ENCODE data around the gene MAP2K5. TPM values are rescaled to one million over a fixed set of nuclear protein-coding genes. Genes with fewer than 3 reads are reported as not detected.

MAP2K5 gene
- total and polyA plus RNA-seq, 9 of the 15 experiments (the other 6 are each of a cell fraction or from before 2014, with no cell fraction given): 0.41 to 16.5 (median 7.5) TPM

DNA sequence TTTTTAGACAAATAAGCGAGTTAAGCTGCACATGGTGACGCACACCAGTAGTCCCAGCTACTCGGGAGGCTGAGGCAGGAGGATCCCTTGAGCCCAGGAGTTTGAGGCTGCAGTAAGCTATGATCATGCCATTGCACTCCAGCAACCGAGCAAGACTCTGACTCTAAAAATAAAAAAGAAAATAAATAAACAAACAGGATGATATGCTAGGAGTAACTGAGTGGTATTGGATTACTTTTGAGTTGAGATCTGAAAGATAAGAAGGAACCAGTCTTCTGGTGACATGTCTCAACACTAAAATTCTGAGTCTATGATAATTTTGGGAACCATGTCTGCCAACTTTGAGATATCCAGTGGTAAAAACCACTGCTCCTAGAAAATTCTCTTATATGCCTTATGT lies 173.7 kb downstream of the MAP2K5 start (continued):
- TF ChIP-seq, protein P1, sequence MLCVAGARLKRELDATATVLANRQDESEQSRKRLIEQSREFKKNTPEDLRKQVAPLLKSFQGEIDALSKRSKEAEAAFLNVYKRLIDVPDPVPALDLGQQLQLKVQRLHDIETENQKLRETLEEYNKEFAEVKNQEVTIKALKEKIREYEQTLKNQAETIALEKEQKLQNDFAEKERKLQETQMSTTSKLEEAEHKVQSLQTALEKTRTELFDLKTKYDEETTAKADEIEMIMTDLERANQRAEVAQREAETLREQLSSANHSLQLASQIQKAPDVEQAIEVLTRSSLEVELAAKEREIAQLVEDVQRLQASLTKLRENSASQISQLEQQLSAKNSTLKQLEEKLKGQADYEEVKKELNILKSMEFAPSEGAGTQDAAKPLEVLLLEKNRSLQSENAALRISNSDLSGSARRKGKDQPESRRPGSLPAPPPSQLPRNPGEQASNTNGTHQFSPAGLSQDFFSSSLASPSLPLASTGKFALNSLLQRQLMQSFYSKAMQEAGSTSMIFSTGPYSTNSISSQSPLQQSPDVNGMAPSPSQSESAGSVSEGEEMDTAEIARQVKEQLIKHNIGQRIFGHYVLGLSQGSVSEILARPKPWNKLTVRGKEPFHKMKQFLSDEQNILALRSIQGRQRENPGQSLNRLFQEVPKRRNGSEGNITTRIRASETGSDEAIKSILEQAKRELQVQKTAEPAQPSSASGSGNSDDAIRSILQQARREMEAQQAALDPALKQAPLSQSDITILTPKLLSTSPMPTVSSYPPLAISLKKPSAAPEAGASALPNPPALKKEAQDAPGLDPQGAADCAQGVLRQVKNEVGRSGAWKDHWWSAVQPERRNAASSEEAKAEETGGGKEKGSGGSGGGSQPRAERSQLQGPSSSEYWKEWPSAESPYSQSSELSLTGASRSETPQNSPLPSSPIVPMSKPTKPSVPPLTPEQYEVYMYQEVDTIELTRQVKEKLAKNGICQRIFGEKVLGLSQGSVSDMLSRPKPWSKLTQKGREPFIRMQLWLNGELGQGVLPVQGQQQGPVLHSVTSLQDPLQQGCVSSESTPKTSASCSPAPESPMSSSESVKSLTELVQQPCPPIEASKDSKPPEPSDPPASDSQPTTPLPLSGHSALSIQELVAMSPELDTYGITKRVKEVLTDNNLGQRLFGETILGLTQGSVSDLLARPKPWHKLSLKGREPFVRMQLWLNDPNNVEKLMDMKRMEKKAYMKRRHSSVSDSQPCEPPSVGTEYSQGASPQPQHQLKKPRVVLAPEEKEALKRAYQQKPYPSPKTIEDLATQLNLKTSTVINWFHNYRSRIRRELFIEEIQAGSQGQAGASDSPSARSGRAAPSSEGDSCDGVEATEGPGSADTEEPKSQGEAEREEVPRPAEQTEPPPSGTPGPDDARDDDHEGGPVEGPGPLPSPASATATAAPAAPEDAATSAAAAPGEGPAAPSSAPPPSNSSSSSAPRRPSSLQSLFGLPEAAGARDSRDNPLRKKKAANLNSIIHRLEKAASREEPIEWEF (CRISPR knock-in tag; IDR thresholded peaks at IDR 0.05): no peak

DNA sequence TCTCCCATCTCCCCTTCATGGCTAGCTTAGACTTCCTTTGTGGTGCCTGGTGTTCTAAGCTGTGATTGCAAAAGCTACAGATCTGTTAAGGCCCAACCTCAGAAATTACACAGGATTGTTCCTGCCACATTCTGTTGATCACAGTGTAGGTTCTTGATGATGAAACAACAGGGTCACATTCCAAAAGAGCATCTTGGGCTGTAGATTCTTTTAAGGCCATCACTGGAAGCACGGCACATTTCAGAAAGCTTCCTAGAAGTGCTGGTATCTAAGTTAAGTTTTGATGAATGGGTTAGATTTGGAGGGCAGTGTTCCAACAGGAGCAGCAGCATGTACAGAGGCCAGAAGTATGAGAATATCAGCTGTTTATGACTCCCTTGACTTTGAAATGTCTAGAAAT lies 175.3 kb downstream of the MAP2K5 start:
- FAIRE-seq: peak; percentile 73
- TF ChIP-seq OTX1 (CRISPR knock-in tag; IDR thresholded peaks at IDR 0.05) (no peak), CEBPG (CRISPR knock-in tag; IDR thresholded peaks at IDR 0.05) (no peak), CEBPG (tag; conservative IDR thresholded peaks at IDR 0.05 in 1 of 2, IDR thresholded peaks at IDR 0.05 in 1 of 2) (0 out of 4 replicates have a peak, but pooled peaks of 1 of the 2 experiments have one; percentile 22)
- ATAC-seq: no peak
- H3K4me1 ChIP-seq (replicated peaks in 1 of 2; ENCODE audit: control insufficient read depth in 2 of 2, insufficient read depth in 2 of 2, low read length in 2 of 2): peaks cover 0 to 8% of the 10 kb centered on the region in 2 experiments; a peak in 3 of 5 replicates
- no peaks in the 10 kb centered on the region for H3K79me2 ChIP-seq (ENCODE audit: control insufficient read depth, insufficient read depth, low read length)
- H3K9me1 ChIP-seq (ENCODE audit: control insufficient read depth, insufficient read depth, low read length): no peaks in the 10 kb centered on the region
- BruUV-seq (replicated peaks): no TSS peak
- POLR2A ChIA-PET: interaction anchor here (0.6 kb wide), 1 partner anchor 500 kb away, joined by 3 read pairs; no protein-coding TSS in a partner anchor
- H2AFZ ChIP-seq (ENCODE audit: low read depth, low read length): no peak overlapping the region
- no peak overlapping the region for H3K4me3 ChIP-seq
- no peak overlapping the region for H3K4me2 ChIP-seq (ENCODE audit: insufficient read depth, low read length)
- H3K27ac ChIP-seq (ENCODE audit: extremely low read depth, low read depth, low read length): no peak overlapping the region
- DNase-seq (ENCODE audit: extremely low read depth in 1 of 4, low spot score in 3 of 4): no peak
- WGBS (ENCODE audit: insufficient coverage, low coverage, missing lambda C conversion rate): 60% methylated on average over 1 of the region's 1 CpG
- CTCF ChIA-PET (ENCODE audit: low intra/inter-chr PET ratio): no interaction called here
- no peaks in the 10 kb centered on the region for H3K27me3 ChIP-seq (ENCODE audit: control insufficient read depth in 2 of 2, insufficient read depth in 2 of 2, low read length in 2 of 2)
- intact Hi-C loops (cut with micrococcal nuclease) (no loop called here), in situ Hi-C loops (cut with MboI) (no loop called here)
- no peaks in the 10 kb centered on the region for H3K36me3 ChIP-seq (ENCODE audit: control insufficient read depth, insufficient read depth, low read length)
- H4K20me1 ChIP-seq (replicated peaks; ENCODE audit: control insufficient read depth, insufficient read depth, low read length): no peaks in the 10 kb centered on the region
- no peaks in the 10 kb centered on the region for H3K9me3 ChIP-seq (replicated peaks; ENCODE audit: control insufficient read depth, insufficient read depth, low read depth, low read length)
- no peak overlapping the region for H3K9ac ChIP-seq (ENCODE audit: insufficient read depth in 1 of 2, low read depth in 2 of 2, low read length in 2 of 2)
